Common myeloid progenitor, CD34-positive (primary cell): ENCODE results near the gene ATP6V0E1. TPM values are rescaled to one million over a fixed set of nuclear protein-coding genes. Genes with fewer than 3 reads are reported as not detected.

ENCODE experiments used
- CTCF ChIA-PET: fragments of 350-600 bp; sonication (Branson Sonifier 250); formaldehyde crosslinking; loops from one replicate; lab custom pipeline; 2021; ENCODE audit warnings: antibody characterized with exemption; lab: Charles Lee
- POLR2A ChIA-PET: fragments of 350-600 bp; sonication (Branson Sonifier 250); formaldehyde crosslinking; loops from one replicate; lab custom pipeline; 2021; ENCODE audit warnings: antibody characterized with exemption; lab: Charles Lee
- DNase-seq, 3 donors: peaks; one replicate each; pipeline versions ENCODE4 v3.0.0 to v3.0.0-alpha.2; 2013
- H3K27ac ChIP-seq, 2 experiments: 1 replicate in 1 of 2; 2 replicates in 1 of 2; pipeline ENCODE4 v1.7.0; 2013; ENCODE audit warnings: inconsistent platforms in 2 of 2, low read length in 2 of 2, mild to moderate bottlenecking in 2 of 2, low read depth in 1 of 2, moderate library complexity in 1 of 2; ENCODE audit not compliant: severe bottlenecking in 2 of 2, insufficient read depth in 1 of 2, poor library complexity in 1 of 2
- H3K27me3 ChIP-seq, 5 experiments: replicated peaks in 2 of 5; 1 replicate in 3 of 5; 2 replicates in 2 of 5; pipeline versions ENCODE4 v1.6.1 to v1.7.0; 2013; ENCODE audit warnings: low read length in 4 of 5, mild to moderate bottlenecking in 2 of 5, moderate library complexity in 2 of 5, inconsistent platforms in 1 of 5; ENCODE audit not compliant: insufficient read depth in 5 of 5, control insufficient read depth in 4 of 5
- H3K36me3 ChIP-seq, 4 experiments: 1 replicate in 2 of 4; 2 replicates in 2 of 4; pipeline versions ENCODE4 v1.6.1 to v1.7.0; 2013; ENCODE audit warnings: low read length in 3 of 4, control low read depth in 1 of 4, mild to moderate bottlenecking in 1 of 4; ENCODE audit not compliant: control insufficient read depth in 4 of 4, insufficient read depth in 4 of 4
- H3K4me1 ChIP-seq, 4 experiments: 1 replicate in 3 of 4; 2 replicates in 1 of 4; pipeline versions ENCODE4 v1.6.1 to v1.7.1; 2013; ENCODE audit warnings: low read length in 3 of 4, mild to moderate bottlenecking in 3 of 4, control low read depth in 1 of 4, inconsistent platforms in 1 of 4, moderate library complexity in 1 of 4; ENCODE audit not compliant: control insufficient read depth in 4 of 4, insufficient read depth in 4 of 4; ENCODE audit errors: control extremely low read depth in 1 of 4
- H3K4me3 ChIP-seq, 7 experiments: 1 replicate in 4 of 7; 2 replicates in 3 of 7; pipeline versions ENCODE4 v1.5.1 to v1.7.0; 2013; ENCODE audit warnings: mild to moderate bottlenecking in 7 of 7, low read length in 6 of 7, moderate library complexity in 6 of 7, inconsistent platforms in 2 of 7, low read depth in 2 of 7, control low read depth in 1 of 7; ENCODE audit not compliant: insufficient read depth in 4 of 7, control insufficient read depth in 1 of 7; ENCODE audit errors: extremely low read depth in 1 of 7
- H3K9me3 ChIP-seq, 5 experiments: 1 replicate in 4 of 5; 2 replicates in 1 of 5; pipeline versions ENCODE4 v1.6.1 to v1.7.1; 2013; ENCODE audit warnings: low read length in 4 of 5, mild to moderate bottlenecking in 2 of 5, inconsistent platforms in 1 of 5, low read depth in 1 of 5, moderate library complexity in 1 of 5; ENCODE audit not compliant: control insufficient read depth in 4 of 5, insufficient read depth in 2 of 5; ENCODE audit errors: control extremely low read depth in 1 of 5
- WGBS: methylation state at CpG from one replicate; pipeline ENCODE4 v1.1.5; 2013; ENCODE audit not compliant: insufficient coverage; 5-methylcytosine and 5-hydroxymethylcytosine counted together
- polyA plus RNA-seq: library from polyadenylated mRNA; unstranded; fragments of 120-200 nt; gene quantifications from one replicate; pipeline ENCODE4 v1.2.1, GENCODE V29; 2013

ATP6V0E1 gene
- 68.9 TPM for polyA plus RNA-seq

- Histone ChIP-seq H3K27ac (peak within 1 kb of the TSS; percentile 74 to 94), H3K4me1 (peaks cover 2 to 19% (median 15%) of the 10 kb centered on the region in 4 experiments), H3K9me3 (no peaks in the 10 kb centered on the region), H3K27me3 (no peaks in the 10 kb centered on the region), H3K36me3 (peaks cover 0 to 13% (median 8%) of the 10 kb centered on the region in 4 experiments), H3K4me3 (peak within 1 kb of the TSS; percentile 73 to 94 (median 88))
- peak; percentile 92 to 95 (median 93) for DNase-seq
- ChIA-PET CTCF (interaction anchor here (0.7 to 3.0 kb wide), 23 partner anchors 10 to 224 kb away, joined by 3 to 11 read pairs (median 3); partner anchors contain the start of genes BNIP1 and RPL26L1), POLR2A (interaction anchor here (0.6 to 1.6 kb wide), 4 partner anchors 43 to 161 kb away, joined by 3 to 15 read pairs (median 3); partner anchors contain the start of gene BNIP1)
- under 1% methylated on average over 49 of the region's 49 CpGs for WGBS
These were observed at the start of gene ATP6V0E1 for GRCh38 chr5:172983542-172984243. ATP6V0E1 (plus strand) TSS chr5:172983771; CDS start chr5:172983861, 90 bp downstream.

GRCh38 chr5:172935096-172935495 is 48.5 kb upstream of the ATP6V0E1 start:
- no peak overlapping the region for H3K4me3 ChIP-seq
- no peaks in the 10 kb centered on the region for H3K9me3 ChIP-seq
- POLR2A ChIA-PET, result interaction anchor here (0.6 kb wide), 1 partner anchor 227 kb away, joined by 3 read pairs; no protein-coding TSS in a partner anchor
- H3K27ac ChIP-seq, result no peak overlapping the region
- WGBS, result 99% methylated on average over 13 of the region's 14 CpGs
- CTCF ChIA-PET, result interaction anchor here (0.9 to 24.8 kb wide), 5 partner anchors 9 to 237 kb away, joined by 3 to 571 read pairs (median 4); no protein-coding TSS in a partner anchor
- H3K36me3 ChIP-seq, result peaks cover 4 to 76% (median 51%) of the 10 kb centered on the region in 4 experiments
- H3K4me1 ChIP-seq, result peaks cover 0 to 7% (median 0%) of the 10 kb centered on the region in 4 experiments
- H3K27me3 ChIP-seq, result no peaks in the 10 kb centered on the region
- DNase-seq, result no peak

- Histone ChIP-seq H3K36me3 (peaks cover 4 to 87% (median 59%) of the 10 kb centered on the region in 4 experiments), H3K27me3 (no peaks in the 10 kb centered on the region), H3K4me3 (no peak overlapping the region), H3K27ac (no peak overlapping the region), H3K4me1 (peaks cover 0 to 2% (median 0%) of the 10 kb centered on the region in 4 experiments), H3K9me3 (no peaks in the 10 kb centered on the region)
- ChIA-PET CTCF (interaction anchor here (1.0 to 24.8 kb wide), 4 partner anchors 10 to 227 kb away, joined by 3 to 571 read pairs (median 6); no protein-coding TSS in a partner anchor), POLR2A (no interaction called here)
- 100% methylated on average over 4 of the region's 5 CpGs for WGBS
- no peak for DNase-seq
These were observed 47.2 kb upstream of the ATP6V0E1 start for GRCh38 chr5:172936401-172936800.

- CTCF ChIA-PET, result interaction anchor here (0.6 to 24.8 kb wide), 11 partner anchors 12 to 230 kb away, joined by 3 to 571 read pairs (median 4); partner anchors contain the start of gene DUSP1
- 89% methylated on average over 9 of the region's 10 CpGs for WGBS
- POLR2A ChIA-PET, result no interaction called here
- Histone ChIP-seq H3K27me3 (no peaks in the 10 kb centered on the region), H3K4me1 (peaks cover 0 to 16% (median 12%) of the 10 kb centered on the region in 4 experiments), H3K4me3 (no peak overlapping the region), H3K27ac (no peak overlapping the region), H3K36me3 (peaks cover 4 to 92% (median 61%) of the 10 kb centered on the region in 4 experiments), H3K9me3 (no peaks in the 10 kb centered on the region)
- DNase-seq, result peak; percentile 56 to 58 (median 58)
These were observed 44.5 kb upstream of the ATP6V0E1 start for GRCh38 chr5:172939071-172939470.

GRCh38 chr5:172939611-172940267 is 43.8 kb upstream of the ATP6V0E1 start:
- Histone ChIP-seq H3K4me1 (peaks cover 0 to 17% (median 12%) of the 10 kb centered on the region in 4 experiments), H3K9me3 (no peaks in the 10 kb centered on the region), H3K36me3 (peaks cover 4 to 89% (median 59%) of the 10 kb centered on the region in 4 experiments), H3K27ac (no peak overlapping the region), H3K27me3 (no peaks in the 10 kb centered on the region), H3K4me3 (no peak overlapping the region)
- POLR2A ChIA-PET, result interaction anchor here (0.5 to 1.1 kb wide), 2 partner anchors 8 to 65 kb away, joined by 3 read pairs; no protein-coding TSS in a partner anchor
- WGBS, result 95% methylated on average over 14 of the region's 16 CpGs
- CTCF ChIA-PET, result interaction anchor here (0.6 to 24.8 kb wide), 14 partner anchors 9 to 231 kb away, joined by 3 to 571 read pairs (median 4); partner anchors contain the start of gene RPL26L1
- no peak for DNase-seq

- Histone ChIP-seq H3K36me3 (peaks cover 4 to 88% (median 58%) of the 10 kb centered on the region in 4 experiments), H3K4me3 (no peak overlapping the region), H3K4me1 (peaks cover 0 to 17% (median 12%) of the 10 kb centered on the region in 4 experiments), H3K27me3 (no peaks in the 10 kb centered on the region), H3K27ac (no peak overlapping the region), H3K9me3 (no peaks in the 10 kb centered on the region)
- no peak for DNase-seq
- ChIA-PET POLR2A (interaction anchor here (0.5 to 1.1 kb wide), 2 partner anchors 9 to 66 kb away, joined by 3 read pairs; no protein-coding TSS in a partner anchor), CTCF (interaction anchor here (0.8 to 24.8 kb wide), 11 partner anchors 8 to 231 kb away, joined by 3 to 571 read pairs (median 4); partner anchors contain the start of gene RPL26L1)
- 97% methylated on average over 13 of the region's 15 CpGs for WGBS
These were observed 43.1 kb upstream of the ATP6V0E1 start for GRCh38 chr5:172940268-172941066.
